ENCODE results near the gene CYP8B1.

- TF ChIP-seq, protein P1, sequence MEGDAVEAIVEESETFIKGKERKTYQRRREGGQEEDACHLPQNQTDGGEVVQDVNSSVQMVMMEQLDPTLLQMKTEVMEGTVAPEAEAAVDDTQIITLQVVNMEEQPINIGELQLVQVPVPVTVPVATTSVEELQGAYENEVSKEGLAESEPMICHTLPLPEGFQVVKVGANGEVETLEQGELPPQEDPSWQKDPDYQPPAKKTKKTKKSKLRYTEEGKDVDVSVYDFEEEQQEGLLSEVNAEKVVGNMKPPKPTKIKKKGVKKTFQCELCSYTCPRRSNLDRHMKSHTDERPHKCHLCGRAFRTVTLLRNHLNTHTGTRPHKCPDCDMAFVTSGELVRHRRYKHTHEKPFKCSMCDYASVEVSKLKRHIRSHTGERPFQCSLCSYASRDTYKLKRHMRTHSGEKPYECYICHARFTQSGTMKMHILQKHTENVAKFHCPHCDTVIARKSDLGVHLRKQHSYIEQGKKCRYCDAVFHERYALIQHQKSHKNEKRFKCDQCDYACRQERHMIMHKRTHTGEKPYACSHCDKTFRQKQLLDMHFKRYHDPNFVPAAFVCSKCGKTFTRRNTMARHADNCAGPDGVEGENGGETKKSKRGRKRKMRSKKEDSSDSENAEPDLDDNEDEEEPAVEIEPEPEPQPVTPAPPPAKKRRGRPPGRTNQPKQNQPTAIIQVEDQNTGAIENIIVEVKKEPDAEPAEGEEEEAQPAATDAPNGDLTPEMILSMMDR (conservative IDR thresholded peaks at IDR 0.05): no peak
- TF ChIP-seq EZH2 (IDR thresholded peaks at IDR 0.05; ENCODE audit: low read depth): no peak
These were observed 52.3 kb downstream of the CYP8B1 start for GRCh38 chr3:42823351-42823750.

All from PC-9 (cell line).